KMS-11 (cell line): ENCODE results near the gene TRAK1.

Source experiments
- H2AFZ ChIP-seq: fragments of 200-600 bp; sonication (generic); 2 replicates; pipeline ENCODE4 v1.6.1; 2016; ENCODE audit warnings: antibody characterized with exemption, mixed run types, low read depth
- H3K27ac ChIP-seq: fragments of 200-600 bp; sonication (generic); 2 replicates; pipeline ENCODE4 v1.6.1; 2016; ENCODE audit warnings: mild to moderate bottlenecking, mixed run types
- H3K27me3 ChIP-seq: fragments of 200-600 bp; sonication (generic); 2 replicates; pipeline ENCODE4 v1.6.1; 2017; ENCODE audit warnings: mild to moderate bottlenecking, low read depth, mixed run types, moderate library complexity; ENCODE audit not compliant: insufficient read depth
- H3K36me3 ChIP-seq: fragments of 200-600 bp; sonication (generic); 2 replicates; pipeline ENCODE4 v1.6.1; 2017; ENCODE audit warnings: mild to moderate bottlenecking, mixed run types; ENCODE audit not compliant: insufficient read depth
- H3K4me1 ChIP-seq: fragments of 200-600 bp; sonication (generic); 2 replicates; pipeline ENCODE4 v1.6.1; 2016; ENCODE audit warnings: mild to moderate bottlenecking, low read depth, mixed run types; ENCODE audit not compliant: poor library complexity, severe bottlenecking
- H3K4me2 ChIP-seq: fragments of 200-600 bp; sonication (generic); 2 replicates; pipeline ENCODE4 v1.7.0; 2016; ENCODE audit warnings: mild to moderate bottlenecking, mixed run types
- H3K4me3 ChIP-seq: fragments of 200-600 bp; sonication (generic); IDR thresholded peaks from 2 replicates; pipeline ENCODE4 v1.6.1; 2017; ENCODE audit warnings: low read depth, low read length, mixed read lengths; ENCODE audit not compliant: insufficient read depth
- H3K79me2 ChIP-seq: fragments of 200-600 bp; sonication (generic); 2 replicates; pipeline ENCODE4 v1.6.1; 2016; ENCODE audit warnings: low read depth, mixed run types; ENCODE audit not compliant: insufficient read depth
- H3K9ac ChIP-seq: fragments of 200-600 bp; sonication (generic); 2 replicates; pipeline ENCODE4 v1.6.1; 2016; ENCODE audit warnings: mild to moderate bottlenecking, mixed run types
- H4K20me1 ChIP-seq: fragments of 200-600 bp; sonication (generic); 2 replicates; pipeline ENCODE4 v1.6.1; 2016; ENCODE audit warnings: mild to moderate bottlenecking, mixed run types; ENCODE audit not compliant: insufficient read depth
- CTCF ChIP-seq: fragments of 200-600 bp; sonication (generic); conservative IDR thresholded peaks from 2 replicates; pipeline ENCODE4 v1.6.1; 2017; ENCODE audit warnings: low read depth, mild to moderate bottlenecking, antibody characterized with exemption, low read length, moderate library complexity, mixed read lengths

TRAK1 gene

GRCh38 chr3:42189736-42190135 is 98.6 kb downstream of the TRAK1 start:
- H3K4me1 ChIP-seq, result peaks cover 48% of the 10 kb centered on the region
- H3K9ac ChIP-seq, result no peak overlapping the region
- H3K36me3 ChIP-seq, result no peaks in the 10 kb centered on the region
- H3K4me2 ChIP-seq, result no peak overlapping the region
- no peak overlapping the region for H3K4me3 ChIP-seq
- H3K27ac ChIP-seq, result no peak overlapping the region
- no peaks in the 10 kb centered on the region for H4K20me1 ChIP-seq
- no peaks in the 10 kb centered on the region for H3K79me2 ChIP-seq
- H2AFZ ChIP-seq, result no peak overlapping the region
- no peaks in the 10 kb centered on the region for H3K27me3 ChIP-seq
- no peak for TF ChIP-seq CTCF

- Histone ChIP-seq H3K4me3 (no peak overlapping the region), H3K27ac (no peak overlapping the region), H3K27me3 (no peaks in the 10 kb centered on the region), H2AFZ (no peak overlapping the region), H3K4me1 (peaks cover 60% of the 10 kb centered on the region), H3K4me2 (no peak overlapping the region), H3K9ac (no peak overlapping the region), H3K36me3 (no peaks in the 10 kb centered on the region), H3K79me2 (no peaks in the 10 kb centered on the region), H4K20me1 (no peaks in the 10 kb centered on the region)
- peak; percentile 82 for TF ChIP-seq CTCF
These were observed 99.7 kb downstream of the TRAK1 start for GRCh38 chr3:42190701-42191442.

GRCh38 chr3:42191443-42191747 is 100.2 kb downstream of the TRAK1 start:
- H3K27ac ChIP-seq, result no peak overlapping the region
- H3K36me3 ChIP-seq, result no peaks in the 10 kb centered on the region

GRCh38 chr3:42192334-42193200 is 101.4 kb downstream of the TRAK1 start:
- H2AFZ ChIP-seq, result no peak overlapping the region
- H3K27ac ChIP-seq, result peak overlapping the region; percentile 25; the same call in 1 of the 2 replicates
- H3K4me1 ChIP-seq, result peaks cover 77% of the 10 kb centered on the region
- no peaks in the 10 kb centered on the region for H3K79me2 ChIP-seq
- no peaks in the 10 kb centered on the region for H3K27me3 ChIP-seq
- no peaks in the 10 kb centered on the region for H4K20me1 ChIP-seq
- no peak for TF ChIP-seq CTCF
- H3K4me2 ChIP-seq, result peak overlapping the region; percentile 51
- H3K9ac ChIP-seq, result no peak overlapping the region
- no peaks in the 10 kb centered on the region for H3K36me3 ChIP-seq
- no peak overlapping the region for H3K4me3 ChIP-seq

More at GRCh38 chr3:42191443-42191747, 100.2 kb downstream of the TRAK1 start:
- TF ChIP-seq CTCF, result no peak; the same call in 1 of the 2 replicates
- H3K79me2 ChIP-seq, result no peaks in the 10 kb centered on the region
- H2AFZ ChIP-seq, result no peak overlapping the region
- H3K27me3 ChIP-seq, result no peaks in the 10 kb centered on the region
- H4K20me1 ChIP-seq, result no peaks in the 10 kb centered on the region
- H3K4me3 ChIP-seq, result no peak overlapping the region
- no peak overlapping the region for H3K9ac ChIP-seq
- H3K4me1 ChIP-seq, result peaks cover 65% of the 10 kb centered on the region
- H3K4me2 ChIP-seq, result no peak overlapping the region
